HG02610 (cell line): ENCODE measurements around the gene LENG8.
"Not testable (repeated sequence)": the region's sequence is repeated elsewhere in the genome, so short reads cannot be mapped to it uniquely, and the experiment has no call there.

Source experiments
- ATAC-seq: cut with Tn5 transposase; IDR thresholded peaks from one replicate; pipeline ENCODE4 v1.9.1; 2021; ENCODE audit warnings: mild to moderate bottlenecking, moderate library complexity; ENCODE audit not compliant: unreplicated experiment

The LENG8 gene

DNA sequence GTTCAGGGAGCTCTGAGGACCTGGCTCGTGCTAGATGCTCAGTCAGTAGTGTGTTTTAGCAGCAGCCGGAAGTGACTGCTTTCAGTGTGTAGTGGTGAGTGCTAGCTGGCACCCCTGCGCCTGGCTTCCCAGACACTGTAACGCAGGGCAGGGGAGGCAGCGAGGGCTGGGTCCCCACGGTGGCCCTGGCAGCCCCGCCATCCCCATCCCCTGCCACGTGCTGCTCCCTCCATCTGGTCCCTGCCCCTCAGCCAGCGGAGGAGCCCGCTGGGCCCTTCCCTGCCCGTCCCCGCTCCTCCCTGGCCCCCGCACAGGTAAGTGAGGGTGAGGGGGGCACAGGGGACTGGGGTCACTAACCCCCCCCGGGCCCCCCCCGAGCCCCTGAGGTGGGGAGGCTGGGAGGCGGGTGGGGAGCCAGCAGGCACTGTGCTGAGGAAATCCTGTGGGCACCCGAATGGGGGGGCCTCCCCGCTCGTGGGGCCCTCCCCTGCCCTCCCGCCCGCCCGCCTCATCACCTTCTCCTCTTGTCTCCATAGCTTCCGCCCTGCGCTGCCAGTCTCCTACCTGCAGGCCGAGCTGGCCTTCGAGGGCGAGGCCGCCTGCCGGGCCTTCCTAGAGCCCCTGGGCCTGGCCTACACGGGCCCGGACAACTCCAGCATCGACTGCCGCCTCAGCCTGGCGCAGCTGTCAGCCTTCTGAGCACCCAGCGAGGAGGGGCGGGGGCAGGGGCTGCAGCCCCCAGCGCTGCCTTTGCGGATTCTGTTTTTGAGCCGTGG, 11.4 kb downstream of the LENG8 start:
- ATAC-seq, result no peak

DNA sequence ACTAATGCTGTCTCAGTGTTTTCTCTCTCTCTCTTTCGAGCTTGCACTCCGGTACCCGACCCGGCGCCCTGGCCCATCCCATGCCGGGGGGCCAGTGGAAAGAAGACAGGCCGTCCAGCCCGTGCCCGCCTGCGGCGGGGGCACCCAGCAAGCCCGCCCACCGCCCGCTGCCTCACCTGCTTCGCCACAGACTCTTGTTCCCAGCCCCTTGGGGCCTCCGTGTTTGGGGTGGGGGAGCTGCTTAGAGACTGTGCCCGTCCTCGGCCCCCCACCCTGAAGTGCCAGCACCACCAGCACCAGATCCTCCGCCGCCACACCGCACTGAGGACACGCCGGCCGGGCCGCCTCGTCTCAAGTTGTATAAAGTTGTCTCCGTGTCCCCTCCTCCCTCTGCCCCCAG, 12.2 kb downstream of the LENG8 start:
- no peak for ATAC-seq

DNA sequence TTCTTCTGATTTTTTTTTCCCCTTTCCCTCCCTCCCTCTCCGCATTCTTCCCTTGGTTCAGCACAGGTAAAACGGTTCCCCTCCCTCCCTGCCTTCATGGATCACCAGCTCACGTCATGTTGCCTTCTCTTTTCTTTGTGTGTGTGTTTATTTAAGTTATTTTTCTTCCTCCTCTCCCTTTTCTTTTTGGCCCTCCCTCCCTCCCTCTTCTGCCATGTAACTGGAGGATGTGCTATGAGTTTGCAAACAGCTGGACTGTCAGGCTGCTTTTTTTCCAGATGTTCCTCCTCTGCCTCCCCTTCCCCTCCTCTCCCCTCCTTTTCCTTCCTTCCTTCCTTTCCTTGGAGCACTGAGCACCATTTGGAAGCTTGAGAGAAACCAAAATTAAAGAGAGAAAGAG, 12.6 kb downstream of the LENG8 start:
- ATAC-seq, result no peak

DNA sequence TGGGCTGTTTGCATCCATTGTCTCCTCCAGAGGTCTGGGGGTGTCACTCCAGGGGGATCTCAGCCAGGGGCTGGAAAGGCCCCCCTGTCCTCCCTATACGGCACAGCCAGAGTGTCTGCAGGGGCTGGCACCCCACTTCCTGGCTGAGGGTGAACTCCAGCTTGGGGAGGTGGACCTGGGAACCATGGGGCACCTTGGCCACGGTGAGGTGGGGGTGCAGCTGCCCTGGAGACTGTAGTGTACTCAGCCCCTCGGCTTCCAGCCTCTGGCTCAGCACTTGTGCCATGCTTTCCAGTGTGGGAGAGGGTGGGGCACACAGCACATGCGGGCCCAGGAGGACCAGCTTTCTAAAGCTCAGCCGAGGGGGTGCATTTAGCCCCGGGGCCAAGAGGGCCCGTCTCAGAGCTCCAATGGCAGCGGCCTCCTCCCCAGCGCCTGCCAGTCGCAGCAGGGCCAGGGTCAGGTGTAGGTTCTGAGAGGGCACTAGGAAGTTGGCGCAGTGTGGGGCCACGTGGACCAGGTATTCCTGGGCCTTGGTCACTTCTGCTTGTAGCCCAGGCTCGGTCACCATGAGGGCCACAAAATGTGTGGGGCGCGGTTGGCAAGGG, 13.2 kb downstream of the LENG8 start:
- ATAC-seq, result no peak

DNA sequence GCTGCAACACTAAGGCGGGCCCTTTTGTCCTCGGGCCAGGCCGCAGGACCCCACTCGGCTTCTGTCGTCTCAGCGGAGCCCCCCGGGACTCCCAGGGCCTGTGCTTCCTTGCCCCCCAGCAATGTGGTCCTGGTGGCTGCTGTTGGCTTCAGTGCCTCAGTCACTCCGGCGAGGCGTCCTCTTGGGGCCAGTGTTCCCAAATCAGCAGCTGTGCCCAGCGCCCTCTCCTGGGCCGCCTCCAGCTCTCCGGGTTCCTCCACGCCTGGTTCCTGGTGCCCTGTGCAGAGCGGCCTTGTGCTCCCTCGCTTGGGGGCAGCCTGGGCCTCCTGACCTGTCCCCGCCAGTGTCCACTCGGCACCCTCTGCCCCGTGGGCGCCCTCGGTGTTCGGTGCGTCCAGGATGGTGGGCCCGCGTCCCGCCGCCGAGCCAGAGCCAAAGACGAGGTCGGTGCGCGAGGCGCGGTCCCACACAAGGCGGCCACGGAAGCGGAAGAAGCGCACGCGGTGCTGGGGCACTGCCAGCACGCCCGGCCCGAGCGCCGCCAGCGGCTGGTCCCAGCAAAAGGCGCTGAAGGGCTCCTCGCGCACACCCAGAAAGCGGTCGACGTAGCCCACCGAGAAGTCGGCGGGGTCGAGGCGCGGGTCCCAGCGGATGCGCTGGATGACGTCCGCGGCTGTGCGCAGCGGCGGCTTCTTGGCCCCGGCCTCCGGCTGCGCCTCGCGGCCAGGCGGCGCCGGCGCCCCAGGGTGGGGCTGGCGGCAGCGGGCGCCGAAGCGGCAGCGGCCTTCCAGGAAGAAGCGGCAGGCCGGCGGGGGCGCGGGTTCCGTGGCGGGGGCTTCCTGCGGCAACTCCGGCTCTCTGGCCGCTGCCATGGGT, 13.9 kb downstream of the LENG8 start:
- ATAC-seq, result peak; percentile 12

DNA sequence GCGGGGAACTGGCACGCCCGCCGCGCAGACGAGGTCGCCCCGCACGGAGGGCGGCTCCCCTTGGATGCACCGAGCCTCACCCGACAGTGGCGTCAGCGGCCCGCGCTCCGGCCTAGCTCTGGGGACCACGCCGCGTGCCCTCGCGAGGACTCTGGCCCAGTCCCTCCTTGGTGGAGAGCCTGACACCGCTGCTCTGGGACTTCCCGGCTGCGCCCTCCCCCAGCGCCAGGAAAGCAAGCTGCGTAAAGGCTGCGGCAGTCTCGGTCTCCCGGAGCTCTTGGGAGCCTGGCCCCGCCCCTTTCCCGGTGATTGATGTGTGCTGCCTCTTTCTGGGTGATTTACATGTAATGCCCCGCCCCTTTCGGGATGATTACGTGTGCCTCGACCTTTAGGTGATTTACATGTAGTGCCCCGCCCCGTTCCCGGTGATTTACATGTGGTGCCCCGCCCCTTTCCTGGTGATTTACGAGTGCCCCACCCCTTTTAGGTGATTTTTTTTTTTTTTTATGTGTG, 14.6 kb downstream of the LENG8 start, which contains the start of gene LENG9:
Gene LENG9, minus strand, starts transcription at position 248 of the 513 bp plus-strand sequence. CDS start 252 bp downstream, outside the sequence.
- ATAC-seq, result peak; percentile 55

DNA sequence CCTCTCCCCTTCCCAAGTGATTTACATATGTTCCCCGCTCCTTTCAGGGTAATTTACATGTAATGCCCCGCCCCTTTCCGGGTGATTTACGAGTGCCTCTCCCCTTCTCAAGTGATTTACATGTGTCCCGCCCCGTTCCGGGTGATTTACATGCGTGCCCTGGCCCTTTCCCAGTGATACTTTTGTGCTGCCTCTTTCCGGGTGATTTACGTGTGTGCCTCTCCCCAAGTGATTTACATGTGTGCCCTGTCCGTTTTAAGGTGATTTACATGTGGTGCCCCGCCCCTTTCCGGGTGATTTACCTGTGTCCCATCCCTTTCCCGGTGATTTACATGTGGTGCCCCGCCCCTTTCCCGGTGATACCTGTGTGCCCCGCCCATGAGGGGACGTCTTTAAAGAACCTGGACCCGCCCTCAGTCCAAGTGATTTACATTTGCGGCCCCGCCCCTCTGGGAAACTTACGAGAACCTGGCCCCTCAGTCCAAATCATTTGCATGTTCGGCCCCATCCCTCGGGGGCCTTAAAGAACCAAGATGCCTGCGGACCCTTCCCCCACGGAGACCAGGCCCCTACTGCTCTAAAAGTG, 15.1 kb downstream of the LENG8 start:
- ATAC-seq, result peak; percentile 31

DNA sequence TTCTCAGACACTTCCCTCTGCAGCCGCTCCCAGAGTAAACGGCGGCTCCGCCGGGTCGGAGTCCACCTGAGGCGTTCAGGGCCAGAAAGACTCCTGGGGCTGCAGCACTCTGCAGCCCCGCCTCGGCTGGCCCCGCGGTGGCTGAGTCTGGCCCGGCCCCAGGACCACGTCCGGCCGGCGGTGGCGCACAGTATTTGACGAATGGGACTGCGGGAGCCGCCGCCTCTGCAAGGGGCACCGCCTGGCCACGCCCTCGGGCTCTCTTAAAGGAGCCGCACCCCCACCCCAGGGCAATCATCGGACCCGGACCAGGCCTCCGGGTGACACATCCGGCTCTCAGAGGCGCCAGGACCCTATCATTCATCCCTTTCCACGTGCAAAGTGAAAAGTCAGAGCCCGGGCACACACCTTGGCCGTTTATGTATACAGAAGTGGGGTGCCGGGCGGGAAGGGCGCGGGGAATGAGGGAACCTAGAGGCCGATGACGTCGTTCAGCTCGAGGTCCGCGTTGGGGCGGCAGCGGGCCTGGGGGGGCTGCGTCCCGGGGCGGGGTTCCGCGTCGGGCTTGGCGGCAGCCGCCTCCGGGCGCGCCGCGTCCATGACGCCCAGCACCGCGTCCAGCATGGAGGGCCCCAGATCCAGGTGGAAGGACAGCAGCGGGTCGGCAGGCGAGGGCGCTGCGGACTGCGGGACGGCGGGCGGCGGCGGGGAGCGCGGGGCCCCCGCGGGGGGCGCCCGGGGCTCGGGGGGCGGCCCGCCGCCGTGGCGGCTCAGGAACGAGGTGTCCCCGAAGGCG, 15.8 kb downstream of the LENG8 start:
- peak; percentile 38 for ATAC-seq

DNA sequence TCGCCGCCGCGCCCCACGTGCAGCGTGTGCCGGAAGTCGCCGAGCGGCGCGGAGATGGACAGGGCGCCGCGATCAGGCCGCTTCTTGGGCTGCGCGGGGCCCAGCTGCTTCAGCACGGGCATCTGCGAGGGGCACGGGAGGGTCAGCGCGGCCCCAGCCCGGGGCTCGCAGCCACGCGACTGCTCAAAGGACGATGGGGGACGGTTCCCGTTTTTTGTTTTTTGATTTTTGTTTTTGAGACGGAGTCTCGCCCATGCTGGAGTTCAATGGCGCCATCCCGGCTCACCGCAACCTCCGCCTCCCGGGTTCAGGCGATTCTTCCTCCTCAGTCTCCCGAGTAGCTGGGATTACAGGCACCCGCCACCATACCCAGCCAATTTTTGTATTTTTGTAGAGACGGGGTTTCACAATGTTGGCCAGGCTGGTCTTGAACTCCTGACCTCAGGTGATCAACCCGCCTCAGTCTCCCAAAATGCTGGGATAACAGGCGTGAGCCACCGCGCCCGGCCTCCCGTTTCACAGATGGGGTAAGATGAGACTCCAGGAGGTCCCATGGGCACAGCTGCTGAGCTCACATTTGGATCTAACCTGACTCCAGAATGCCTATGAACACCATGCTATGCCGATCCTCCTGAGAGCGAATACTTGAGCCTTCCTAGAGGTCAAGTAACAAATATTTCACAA, 16.6 kb downstream of the LENG8 start:
- ATAC-seq, result no peak

DNA sequence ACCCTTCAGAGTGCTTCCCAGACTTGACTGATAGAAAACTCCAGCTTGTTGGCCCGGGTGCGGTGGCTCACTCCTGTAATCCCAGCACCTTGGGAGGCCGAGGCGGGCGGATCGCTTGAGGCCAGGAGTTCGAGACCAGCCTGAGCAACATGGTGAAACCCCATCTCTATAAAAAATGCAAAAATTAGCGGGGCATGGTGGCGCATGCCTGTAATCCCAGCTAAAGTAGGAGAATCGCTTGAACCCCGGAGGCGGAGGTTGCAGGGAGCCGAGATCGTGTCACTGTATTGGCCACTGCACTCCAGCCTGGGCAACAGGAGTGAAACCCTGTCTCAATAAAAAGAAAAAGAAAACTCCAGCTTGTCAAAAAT, 17.1 kb downstream of the LENG8 start:
- not testable (repeated sequence) for ATAC-seq

DNA sequence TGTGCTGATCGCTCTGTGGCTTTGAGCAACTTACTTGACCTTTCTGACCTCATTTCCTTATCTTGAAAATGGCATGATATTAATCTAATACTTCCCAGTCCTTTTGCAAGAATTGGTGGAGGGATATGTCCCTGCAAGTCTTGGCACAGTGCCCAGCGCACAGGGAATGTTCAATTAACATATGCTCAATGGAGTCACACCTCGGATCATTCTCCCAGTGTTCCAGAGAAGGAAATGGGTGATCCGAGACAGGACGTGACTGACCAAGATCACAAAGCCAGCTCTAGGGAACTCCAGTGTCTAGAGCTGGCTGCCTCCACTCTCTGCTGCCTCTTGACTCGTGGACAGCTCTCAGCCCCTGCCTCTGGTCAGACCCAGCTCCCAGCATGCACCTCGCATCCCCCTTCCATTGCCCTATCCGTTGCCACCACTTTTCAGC, 20.5 kb downstream of the LENG8 start:
- no peak for ATAC-seq

DNA sequence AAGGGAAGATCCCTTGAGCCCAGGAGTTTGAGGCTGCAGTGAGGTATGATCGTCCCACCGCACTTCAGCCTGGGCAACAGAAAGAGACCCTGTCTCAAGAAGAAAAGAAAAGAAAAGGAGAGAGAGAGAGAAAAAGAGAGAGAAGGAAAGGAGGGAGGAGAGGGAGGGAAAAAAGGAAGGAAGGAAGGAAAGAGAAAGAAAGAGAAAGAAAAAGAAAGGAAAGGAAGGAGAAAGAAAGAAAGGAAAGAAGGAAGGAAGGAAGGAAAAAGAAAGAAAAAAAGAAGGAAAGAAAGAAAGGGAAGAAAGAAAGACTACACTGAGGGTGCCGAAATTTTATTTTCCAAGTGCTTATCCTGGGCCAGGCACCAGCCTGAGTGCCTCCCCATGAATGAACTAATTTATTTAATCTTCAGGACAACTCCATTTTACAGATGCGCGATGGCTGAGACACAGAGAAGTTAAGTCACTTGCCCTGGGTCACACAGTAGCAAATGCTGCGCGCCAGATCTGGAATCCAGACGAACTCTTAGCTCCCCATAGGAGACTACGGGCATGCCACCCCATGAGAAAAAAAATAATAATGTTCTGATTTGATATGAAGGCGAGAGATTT, 21.4 kb downstream of the LENG8 start:
- ATAC-seq, result no peak

DNA sequence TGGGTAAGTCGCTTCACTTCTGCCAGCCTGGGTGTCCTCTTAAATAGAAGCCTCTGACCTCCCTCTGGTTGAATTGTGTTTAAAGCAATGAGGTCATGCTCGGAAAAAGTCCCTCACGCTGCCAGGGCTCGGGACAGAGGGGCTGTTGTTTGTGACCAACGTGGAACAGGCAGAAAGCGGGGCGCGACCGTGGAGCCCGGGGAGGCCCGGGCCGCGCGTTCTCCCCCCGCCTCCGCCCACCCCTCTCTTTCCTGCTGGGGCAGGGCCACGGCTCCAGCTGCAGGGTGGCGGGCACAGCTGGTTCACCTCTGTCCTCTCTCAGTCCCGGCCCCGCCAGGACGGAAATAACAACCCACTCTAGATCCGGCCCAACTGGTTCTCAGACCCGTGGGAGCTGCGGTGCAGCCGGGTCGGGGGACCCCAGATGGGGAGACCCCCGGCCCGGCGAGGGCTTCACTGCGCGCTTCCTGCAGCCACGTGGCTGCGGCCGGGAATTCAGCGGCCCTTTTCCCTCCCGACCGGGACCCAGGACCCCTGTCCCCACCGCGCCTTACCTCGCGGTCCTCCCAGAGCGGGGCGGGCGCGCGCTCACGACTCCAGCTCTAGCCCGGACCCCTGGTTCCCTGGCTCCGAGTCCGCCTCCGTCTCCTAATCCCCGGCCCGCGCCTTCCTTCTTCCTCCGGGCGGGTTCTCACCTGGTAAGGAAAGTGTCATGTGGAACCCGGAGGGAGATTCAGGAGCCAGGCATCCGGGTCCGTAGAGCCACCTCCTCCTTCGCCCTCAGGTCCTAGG, 22.2 kb downstream of the LENG8 start:
- ATAC-seq, result no peak

DNA sequence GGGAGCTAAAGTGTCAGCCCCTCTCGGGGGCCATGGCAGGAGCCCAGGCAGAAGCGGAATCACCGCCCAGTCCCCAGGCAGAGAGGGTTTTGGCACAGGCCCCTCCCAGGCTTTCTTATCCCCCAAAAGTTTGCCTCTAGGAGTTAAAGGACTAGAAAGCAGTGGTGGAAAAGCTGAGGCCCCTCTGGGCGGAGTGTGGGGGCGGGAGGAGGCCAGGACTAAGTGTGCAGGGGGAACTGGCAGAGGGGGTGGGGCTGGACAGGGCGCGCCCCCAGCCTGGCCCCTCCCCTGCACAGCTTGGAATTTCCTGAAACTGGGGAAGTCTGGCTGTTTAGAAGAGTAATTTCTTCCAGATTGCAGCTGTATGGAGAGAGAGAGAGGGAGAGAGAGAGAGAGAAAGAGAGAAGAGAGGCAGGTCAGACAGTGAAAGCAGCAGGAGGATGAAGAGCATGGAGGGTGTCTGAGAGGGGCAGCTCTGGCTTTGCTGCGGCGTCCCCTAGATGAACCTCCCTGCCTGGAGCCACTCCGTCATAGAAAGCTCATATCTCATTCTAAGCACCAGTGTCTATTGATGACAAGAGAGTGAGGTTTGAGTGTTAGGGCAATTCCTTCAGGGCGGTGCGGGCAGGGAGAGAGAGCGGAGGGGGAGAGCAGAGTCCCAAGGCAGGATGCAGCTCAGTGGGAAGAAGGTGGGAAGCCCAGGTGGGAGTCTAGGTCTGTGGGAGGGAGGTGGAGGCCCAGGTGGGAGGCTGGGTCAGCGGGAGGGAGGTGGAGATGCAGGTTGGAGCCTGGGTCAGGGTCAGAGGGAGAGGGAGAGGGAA, 24.3 kb downstream of the LENG8 start, which contains the start of gene CDC42EP5:
Gene CDC42EP5, minus strand, starts transcription at position 226 of the 821 bp plus-strand sequence. CDS start 7,749 bp downstream, outside the sequence.
- no peak for ATAC-seq

DNA sequence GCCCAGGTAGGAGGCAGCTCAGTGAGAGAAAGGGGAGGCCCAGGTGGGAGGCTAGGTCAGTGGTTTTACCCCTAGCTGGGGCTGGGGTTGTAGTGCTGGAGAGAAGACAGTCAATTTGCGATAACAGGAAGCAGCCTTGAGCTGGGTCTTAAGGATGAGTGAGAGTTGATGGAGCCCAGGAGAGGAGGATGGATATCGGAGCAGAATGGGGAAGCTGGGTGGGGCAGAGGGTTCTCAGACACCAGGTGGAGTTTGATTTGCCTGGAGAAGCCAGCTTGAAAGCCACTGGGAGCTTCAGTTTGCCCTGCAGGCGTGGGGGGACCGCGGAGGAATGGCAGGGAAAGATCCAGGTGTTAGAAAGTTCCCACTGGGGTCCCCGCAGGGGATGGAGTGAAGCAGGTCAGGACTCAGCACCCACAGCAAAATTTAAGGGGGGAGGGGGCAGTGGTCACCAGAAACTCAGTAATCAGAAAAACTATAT, 24.9 kb downstream of the LENG8 start:
- no peak for ATAC-seq

DNA sequence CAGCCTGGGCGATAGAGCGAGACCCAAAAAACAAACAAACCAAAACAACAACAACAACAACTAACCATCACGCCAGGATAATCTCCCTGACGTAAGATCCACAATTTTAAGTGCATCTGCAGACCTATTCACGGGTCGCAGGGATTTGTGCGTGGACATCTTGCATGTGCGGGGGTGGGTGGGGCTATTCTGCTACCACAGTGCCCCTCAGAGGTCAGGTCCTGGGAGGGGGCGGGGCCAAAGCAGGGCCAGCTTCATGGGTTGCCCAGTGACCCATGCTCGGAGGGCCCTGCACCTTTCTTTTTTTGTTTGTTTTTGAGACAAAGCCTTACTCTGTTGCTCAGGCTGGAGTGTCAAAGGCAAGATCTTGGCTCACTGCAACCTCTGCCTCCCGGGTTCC, 26.7 kb downstream of the LENG8 start:
- ATAC-seq, result no peak

DNA sequence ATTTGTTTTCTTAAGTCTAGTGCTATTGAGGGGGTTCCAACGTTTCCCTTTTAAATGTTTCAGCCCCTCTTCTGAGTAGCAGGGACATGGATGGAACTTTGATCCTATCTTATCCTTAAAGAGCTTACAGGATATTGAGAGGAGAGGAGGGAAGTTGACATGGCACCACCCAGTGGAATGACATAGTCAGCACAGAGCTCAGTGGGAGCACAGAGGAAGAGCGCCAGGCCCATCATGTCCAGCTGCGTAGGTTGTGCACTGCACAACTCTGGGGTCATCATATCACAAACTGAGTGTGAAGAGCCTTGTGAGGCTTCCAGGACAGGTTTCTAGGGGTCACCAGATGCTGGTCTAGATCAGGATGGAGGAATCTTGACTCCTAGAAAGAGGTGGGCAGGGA, 28.7 kb downstream of the LENG8 start:
- ATAC-seq, result no peak
